ENCODE measurements around the gene CA10.

The CA10 gene

DNA sequence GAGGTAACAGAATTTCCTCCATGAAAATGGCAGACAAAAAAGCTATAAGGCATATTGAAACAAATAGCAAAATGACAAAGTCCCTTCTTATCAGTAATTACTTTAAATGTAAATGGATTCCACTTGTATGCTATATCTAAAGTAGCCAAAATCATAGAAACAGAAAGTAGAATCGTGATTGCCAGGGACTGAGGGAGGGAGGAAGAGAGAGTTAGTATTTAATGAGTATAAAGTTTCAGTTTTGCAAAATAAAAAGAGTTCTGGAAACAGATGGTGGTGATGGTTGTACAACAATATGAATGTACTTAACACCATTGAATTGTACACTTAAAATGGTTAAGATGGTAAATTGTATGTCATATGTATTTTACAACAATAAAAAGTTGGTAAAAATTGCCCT, 407.4 kb downstream of the CA10 start:
- no peak for DNase-seq

- DNase-seq, result no peak
Measured at GRCh38 chr17:51748749-51749604, 409.5 kb downstream of the CA10 start.

GRCh38 chr17:51746421-51746820, 412.1 kb downstream of the CA10 start:
- DNase-seq, result no peak

GRCh38 chr17:51745993-51746392, 412.5 kb downstream of the CA10 start:
- DNase-seq, result no peak

GRCh38 chr17:51743477-51743876, 415.0 kb downstream of the CA10 start:
- DNase-seq, result no peak

DNA sequence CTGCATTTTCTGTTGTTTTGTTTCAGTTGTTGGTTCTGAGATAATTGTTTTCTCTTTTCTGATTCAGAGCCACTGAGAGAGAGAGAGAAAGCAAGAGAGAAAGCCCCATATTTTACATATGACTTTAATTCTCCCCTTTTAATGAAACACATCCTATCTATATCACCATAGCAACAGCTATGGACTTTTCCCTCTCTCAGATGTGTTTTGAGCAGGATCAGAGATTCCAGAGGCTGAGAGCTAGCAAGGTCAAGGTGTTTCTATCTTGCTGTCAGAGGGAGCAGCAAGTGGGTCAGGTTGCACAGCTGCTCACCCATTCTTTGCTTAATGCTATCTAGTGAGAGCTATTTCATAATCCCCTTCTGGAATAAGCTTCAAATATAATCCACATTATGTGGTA, 415.9 kb downstream of the CA10 start:
- DNase-seq, result no peak

DNA sequence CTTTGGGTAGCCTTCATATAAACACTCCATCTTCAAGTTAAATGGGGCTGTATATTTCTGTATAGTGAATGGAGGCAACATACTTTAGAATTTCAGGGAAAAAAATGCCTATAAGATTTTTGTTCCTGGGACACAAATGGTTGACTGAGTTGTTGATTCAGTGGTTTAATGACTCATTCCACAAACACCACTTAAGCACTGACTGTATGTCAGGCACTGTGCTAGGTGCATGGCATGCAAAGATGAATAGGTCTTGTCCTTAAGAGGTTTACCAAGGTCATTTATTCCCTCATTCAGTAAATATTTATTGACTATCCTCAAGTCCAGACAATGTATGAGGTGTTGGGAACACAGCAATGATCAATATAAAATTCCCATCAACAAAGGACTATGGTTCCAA, 417.1 kb downstream of the CA10 start:
- DNase-seq, result no peak

DNA sequence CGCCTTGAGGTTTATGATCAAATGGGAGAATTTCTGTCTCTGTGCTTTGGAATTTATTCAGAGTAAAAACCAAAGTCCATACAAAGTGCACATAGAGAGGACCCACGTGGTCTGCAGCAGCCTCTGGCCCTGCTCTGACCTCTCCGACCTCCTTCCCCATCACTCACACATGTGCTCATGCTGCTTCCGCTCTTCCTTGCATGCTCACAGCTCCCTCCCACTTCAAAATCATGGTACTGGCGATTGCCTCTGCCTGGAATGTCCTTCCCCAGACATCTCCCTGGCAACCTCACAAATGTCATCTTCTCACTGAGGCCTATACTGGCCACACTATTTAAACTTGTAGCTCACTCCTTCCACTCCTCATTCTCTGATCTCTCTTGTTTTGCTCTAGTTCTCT, 418.0 kb downstream of the CA10 start:
- DNase-seq, result no peak

DNA sequence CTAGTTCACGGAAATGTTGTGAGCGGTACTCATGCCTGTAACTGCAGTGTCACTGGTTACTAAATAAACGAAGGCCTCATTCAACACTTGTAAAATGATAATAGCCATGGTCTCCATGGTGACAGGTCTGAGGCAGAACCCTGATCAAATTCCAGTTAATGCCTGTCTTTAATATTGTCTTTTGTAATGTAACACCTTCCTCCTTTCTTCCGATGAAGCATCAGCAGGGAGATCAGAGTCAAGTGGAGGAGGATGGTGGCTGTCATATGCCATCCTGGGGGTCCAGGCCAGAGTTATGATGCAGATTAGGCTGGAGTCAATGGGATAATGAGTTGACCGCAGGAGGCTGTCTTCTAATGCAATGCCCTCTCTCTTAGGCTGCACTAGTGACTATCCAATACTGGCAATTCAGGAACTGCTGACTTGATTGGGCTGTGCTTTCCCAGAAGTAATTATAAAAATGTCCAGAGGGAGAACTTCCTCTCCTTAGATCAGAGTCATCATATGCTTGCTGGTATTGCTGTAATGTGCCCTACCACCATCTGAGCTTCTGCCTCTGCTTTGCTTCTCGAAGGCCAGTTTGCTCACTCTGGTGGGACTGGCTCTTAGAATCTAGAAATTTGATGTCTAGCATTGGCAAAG, 419.1 kb downstream of the CA10 start:
- DNase-seq, result no peak

DNA sequence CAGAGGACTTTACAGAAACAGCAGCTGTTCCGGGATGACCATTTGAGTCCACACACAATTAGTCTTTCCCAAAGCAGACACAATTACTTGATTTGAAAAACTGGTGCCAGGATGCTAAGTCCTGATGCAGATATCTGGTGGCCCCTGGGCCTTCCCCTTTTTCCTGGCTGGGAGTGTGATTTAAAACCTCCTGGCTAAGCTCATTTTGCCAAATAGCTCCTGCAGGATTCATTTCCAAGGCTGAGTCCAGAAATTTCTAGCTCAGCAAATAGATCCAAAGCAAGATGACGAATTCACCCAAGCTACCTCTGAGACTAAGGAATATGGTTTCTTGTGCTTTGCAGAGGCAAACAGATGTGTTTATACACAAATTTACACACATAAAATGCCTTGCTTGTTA, 422.2 kb downstream of the CA10 start:
- DNase-seq, result peak; percentile 55

DNA sequence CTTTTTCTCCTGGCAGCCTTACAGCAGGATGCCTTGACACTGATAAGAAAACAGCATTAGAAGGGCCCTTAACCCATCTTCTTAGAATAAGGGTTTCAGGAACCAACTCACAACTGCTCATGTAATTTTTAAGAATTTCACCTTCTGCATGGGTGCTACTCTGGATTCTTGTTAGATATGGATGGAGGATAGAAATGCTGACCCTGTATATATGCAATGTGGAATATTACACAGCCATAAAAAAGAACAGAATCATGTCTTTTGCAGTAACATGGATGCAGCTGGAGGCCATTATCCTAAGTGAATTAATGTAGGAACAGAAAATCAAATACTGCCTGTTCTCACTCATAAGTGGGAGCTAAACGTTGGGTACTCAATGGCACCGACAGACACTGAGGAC, 423.5 kb downstream of the CA10 start:
- no peak for DNase-seq

GRCh38 chr17:51734462-51734861, 424.1 kb downstream of the CA10 start:
- DNase-seq, result no peak

DNA sequence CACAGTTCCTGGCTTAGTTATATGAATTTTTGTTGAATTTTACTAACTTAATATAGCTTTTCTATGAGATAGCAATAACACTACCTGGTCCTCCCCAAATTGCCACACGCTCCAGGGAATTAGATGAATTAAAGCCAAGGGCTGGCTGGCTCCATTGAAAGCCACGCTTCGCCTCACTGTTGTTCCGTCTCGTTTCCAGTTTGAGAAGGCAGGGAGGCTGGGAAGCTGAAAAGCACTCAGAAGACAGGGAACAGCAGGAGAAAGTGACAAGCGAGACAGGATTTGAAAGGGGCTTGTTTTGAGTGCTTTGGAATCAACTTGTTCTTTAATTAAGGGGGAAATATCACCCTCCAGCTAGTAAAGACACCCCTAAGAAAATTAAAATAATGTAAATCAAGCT, 425.3 kb downstream of the CA10 start:
- DNase-seq, result no peak

GRCh38 chr17:51731941-51732722, 426.4 kb downstream of the CA10 start:
- no peak for DNase-seq

GRCh38 chr17:51730303-51731050, 428.0 kb downstream of the CA10 start:
- no peak for DNase-seq

- DNase-seq, result no peak
Measured at GRCh38 chr17:51725185-51725584, 433.3 kb downstream of the CA10 start.

DNA sequence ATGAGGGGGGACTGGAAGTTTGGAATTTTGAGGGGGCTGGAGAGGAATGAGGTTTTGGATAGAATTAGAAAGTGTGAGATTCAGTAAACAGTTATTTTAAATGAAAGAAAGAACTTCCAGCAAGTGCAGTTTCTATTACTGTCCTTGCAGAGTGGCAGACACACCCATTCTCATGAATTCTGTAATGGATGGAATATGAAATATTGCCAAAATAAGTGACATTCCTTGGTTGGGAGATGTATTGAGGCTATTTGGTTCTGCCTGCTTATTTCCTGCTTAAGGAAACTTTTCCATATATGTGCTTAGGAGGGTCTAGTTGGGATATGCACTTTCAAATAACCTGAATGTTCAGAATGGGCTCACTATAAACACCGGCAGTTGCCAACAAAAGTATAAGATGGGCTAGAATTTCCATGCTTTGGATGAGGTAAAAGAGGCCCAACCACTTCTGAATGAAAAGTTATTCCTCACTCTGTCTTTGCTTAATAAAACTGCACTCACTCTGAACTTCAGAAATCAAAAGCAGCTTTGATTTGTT, 434.4 kb downstream of the CA10 start:
- DNase-seq, result no peak

- DNase-seq, result no peak
Measured at GRCh38 chr17:51722994-51723393, 435.5 kb downstream of the CA10 start.

DNA sequence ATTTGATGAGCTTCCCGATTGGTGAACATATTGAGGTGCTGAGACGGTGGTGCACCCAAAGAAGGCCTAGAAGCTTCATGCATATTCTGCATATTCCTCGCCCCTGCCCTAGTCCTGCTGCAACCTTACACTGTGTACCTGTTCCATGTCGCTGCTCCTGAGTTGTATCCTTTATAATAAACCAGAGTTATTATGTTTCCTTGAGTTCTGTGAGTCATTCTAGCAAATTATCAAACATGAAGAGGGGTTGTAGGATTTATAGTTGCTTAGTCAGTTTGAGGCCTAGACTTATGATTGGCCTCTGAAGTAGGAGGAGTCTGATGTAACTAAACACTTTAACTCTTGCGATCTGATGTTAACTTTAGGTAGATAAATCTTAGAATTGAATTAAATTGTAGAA, 436.8 kb downstream of the CA10 start:
- DNase-seq, result no peak

DNA sequence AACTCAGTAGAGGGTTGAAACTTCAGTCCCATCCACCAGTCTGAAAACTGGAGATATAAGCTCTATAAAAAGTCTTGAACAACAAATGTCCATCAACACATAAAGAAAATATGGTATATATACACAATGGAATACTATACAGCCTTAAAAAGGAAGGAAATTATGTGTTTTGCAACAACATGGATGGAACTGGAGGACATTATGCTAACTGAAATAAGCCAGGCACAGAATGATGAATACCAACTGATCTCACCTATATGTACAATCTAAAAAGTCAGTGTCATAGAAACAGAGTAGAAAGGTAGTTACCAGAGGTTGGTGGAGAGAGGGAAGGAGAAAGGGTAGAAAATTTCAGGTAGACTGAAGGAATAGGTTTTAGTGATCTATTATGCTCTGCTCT, 438.1 kb downstream of the CA10 start:
- DNase-seq, result no peak

DNA sequence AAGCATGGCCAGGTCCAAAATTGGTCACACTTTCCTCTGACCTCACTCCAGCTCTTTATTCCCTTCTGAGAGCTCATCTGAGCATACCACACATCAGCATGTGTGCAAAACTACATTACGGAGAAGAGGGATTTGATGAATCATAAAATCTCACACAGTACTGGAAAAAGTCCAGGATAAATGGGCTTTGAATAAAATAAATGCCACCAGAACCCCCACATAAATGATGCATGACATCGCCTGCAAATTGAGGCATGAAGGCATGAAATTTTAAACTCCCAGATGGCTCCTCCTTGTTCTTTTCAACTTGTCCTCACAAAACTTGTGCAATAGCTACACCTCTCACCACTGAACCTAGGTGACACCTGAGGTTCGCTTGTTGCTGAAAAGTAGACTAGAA, 439.5 kb downstream of the CA10 start:
- DNase-seq, result no peak

GRCh38 chr17:51711581-51711980, 446.9 kb downstream of the CA10 start:
- no peak for DNase-seq

GRCh38 chr17:51710634-51710979, 447.9 kb downstream of the CA10 start:
- DNase-seq, result no peak
